ENCODE data around the gene MRPL48.

The MRPL48 gene

GRCh38 chr11:73893041-73893440 lies 105.4 kb downstream of the MRPL48 start:
- no peak for DNase-seq (ENCODE audit: low read depth)

- no peak for DNase-seq (ENCODE audit: low read depth)
Measured at GRCh38 chr11:73894725-73895335, 107.2 kb downstream of the MRPL48 start.

- no peak for DNase-seq (ENCODE audit: low read depth)
Measured at GRCh38 chr11:73902303-73902702, 114.6 kb downstream of the MRPL48 start.

- DNase-seq (ENCODE audit: low read depth), result peak; percentile 1
Measured at GRCh38 chr11:73907191-73907590, 119.5 kb downstream of the MRPL48 start.

- no peak for DNase-seq (ENCODE audit: low read depth)
Measured at GRCh38 chr11:73912026-73912425, 124.4 kb downstream of the MRPL48 start.

GRCh38 chr11:73913472-73913871 lies 125.8 kb downstream of the MRPL48 start:
- DNase-seq (ENCODE audit: low read depth), result no peak

- no peak for DNase-seq (ENCODE audit: low read depth)
Measured at GRCh38 chr11:73914284-73914683, 126.6 kb downstream of the MRPL48 start.
